PC-3 (cell line): ENCODE results near the gene ARHGAP12.

Source experiments
- EZH2 ChIP-seq: fragments of 300-600 bp; sonication (generic); IDR thresholded peaks from one replicate; pipeline ENCODE4 v1.6.1; 2017; ENCODE audit warnings: antibody characterized with exemption, mild to moderate bottlenecking, low read length; ENCODE audit not compliant: unreplicated experiment
- EZH2phosphoT487 ChIP-seq: fragments of 300-600 bp; sonication (generic); IDR thresholded peaks from 2 replicates; pipeline ENCODE4 v1.6.1; 2018; ENCODE audit warnings: mild to moderate bottlenecking, antibody characterized with exemption, low read length, borderline replicate concordance
- TF ChIP-seq, protein P1 (sequence below): fragments of 300-600 bp; sonication (generic); conservative IDR thresholded peaks from 2 replicates; pipeline ENCODE4 v1.5.1; 2017; ENCODE audit warnings: antibody characterized with exemption, low read depth, mild to moderate bottlenecking, low read length

DNA sequence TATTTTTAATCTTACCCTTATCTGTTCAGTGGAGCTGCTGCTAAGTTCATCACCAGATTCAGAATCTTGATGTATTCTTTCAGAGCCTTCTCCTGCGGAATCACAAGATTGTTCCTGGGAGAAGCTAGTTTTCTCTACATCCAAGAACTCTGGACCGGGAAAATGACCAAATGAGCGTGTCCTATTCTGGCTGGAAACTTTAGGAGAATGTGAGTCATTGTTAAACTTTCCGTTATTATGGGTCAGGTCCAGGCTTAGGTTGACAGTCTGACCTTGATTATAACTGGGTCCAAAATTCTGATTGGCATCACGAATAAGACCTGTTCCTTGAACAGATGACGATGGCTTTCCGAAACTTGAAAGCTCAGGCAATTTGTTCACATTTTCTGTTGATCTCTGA, 20.5 kb downstream of the ARHGAP12 start:
- TF ChIP-seq, protein P1, sequence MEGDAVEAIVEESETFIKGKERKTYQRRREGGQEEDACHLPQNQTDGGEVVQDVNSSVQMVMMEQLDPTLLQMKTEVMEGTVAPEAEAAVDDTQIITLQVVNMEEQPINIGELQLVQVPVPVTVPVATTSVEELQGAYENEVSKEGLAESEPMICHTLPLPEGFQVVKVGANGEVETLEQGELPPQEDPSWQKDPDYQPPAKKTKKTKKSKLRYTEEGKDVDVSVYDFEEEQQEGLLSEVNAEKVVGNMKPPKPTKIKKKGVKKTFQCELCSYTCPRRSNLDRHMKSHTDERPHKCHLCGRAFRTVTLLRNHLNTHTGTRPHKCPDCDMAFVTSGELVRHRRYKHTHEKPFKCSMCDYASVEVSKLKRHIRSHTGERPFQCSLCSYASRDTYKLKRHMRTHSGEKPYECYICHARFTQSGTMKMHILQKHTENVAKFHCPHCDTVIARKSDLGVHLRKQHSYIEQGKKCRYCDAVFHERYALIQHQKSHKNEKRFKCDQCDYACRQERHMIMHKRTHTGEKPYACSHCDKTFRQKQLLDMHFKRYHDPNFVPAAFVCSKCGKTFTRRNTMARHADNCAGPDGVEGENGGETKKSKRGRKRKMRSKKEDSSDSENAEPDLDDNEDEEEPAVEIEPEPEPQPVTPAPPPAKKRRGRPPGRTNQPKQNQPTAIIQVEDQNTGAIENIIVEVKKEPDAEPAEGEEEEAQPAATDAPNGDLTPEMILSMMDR, result no peak
- TF ChIP-seq EZH2 (no peak), EZH2phosphoT487 (no peak)
